ENCODE data around the gene ST8SIA2. TPM values are rescaled to one million over a fixed set of nuclear protein-coding genes. Genes with fewer than 3 reads are reported as not detected.

The ST8SIA2 gene
- total RNA-seq, 1 experiment from 2014 or later = 0.43 TPM

DNA sequence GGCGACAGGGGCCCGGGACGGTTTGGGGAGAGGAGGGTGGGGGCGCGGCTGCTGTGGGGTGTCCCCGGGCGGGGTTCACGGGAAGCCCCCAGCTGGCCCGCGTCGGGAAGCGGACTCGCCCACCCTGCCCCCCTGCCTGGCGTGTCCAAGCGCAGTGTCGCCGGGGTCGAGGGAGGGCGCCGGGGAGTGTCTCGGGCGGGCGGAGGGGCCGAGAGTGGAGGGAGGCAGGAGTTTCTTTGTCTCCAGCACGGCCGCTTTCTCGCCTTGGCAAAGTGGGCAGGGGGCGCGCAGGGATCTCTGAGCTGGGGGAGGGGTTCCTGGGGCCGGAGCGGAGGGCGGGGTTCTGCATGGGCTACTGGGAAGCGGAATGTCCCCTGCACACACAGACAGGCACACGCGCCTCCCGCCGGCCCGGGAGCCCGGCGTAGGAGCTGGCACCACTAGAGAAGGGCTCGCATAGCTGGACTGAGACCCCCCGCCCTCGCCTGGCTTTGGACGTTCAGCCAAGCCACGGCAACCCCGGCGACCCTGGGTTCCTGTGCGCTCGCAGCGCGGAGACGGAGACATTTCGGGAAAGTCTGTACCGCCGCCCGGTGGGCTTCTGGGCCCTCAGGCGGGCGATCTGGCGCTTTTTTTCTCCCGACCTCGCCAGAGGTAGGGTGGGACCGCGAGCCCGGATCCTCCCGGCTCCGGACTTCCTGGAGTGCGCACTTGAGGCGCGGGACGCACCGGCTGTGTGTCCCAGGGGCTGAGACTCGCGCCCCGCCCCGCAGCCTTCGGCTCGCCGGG is 822 bp downstream of the ST8SIA2 start:
- no TSS peak for BruUV-seq (replicated peaks)
- CTCF ChIA-PET = no interaction called here
- H3K4me1 ChIP-seq (ENCODE audit: insufficient read depth, low read length, poor library complexity, severe bottlenecking) = no peaks in the 10 kb centered on the region
- POLR2A ChIA-PET (ENCODE audit: low non-redundant PET) = no interaction called here
- H3K4me3 ChIP-seq (ENCODE audit: low read depth, low read length, poor library complexity, severe bottlenecking) = peak overlapping the region; percentile 37
- intact Hi-C loops (cut with micrococcal nuclease; ENCODE audit: unreplicated experiment) = loop anchor here (5.0 kb wide), 1 partner anchor 323 kb away; no protein-coding TSS in a partner anchor
- no peak for DNase-seq (ENCODE audit: low spot score)
- peak; percentile 48 for TF ChIP-seq EZH2 (IDR thresholded peaks at IDR 0.05; ENCODE audit: borderline replicate concordance, low read depth, low read length, poor library complexity, severe bottlenecking)
- no peak for TF ChIP-seq CTCF (conservative IDR thresholded peaks at IDR 0.05; ENCODE audit: low read depth, low read length)
- H3K9me3 ChIP-seq (ENCODE audit: low read depth, low read length, poor library complexity, severe bottlenecking) = no peaks in the 10 kb centered on the region
- H3K27me3 ChIP-seq (replicated peaks; ENCODE audit: insufficient read depth, low read depth, low read length, poor library complexity) = peaks cover 83% of the 10 kb centered on the region
- H3K36me3 ChIP-seq (ENCODE audit: insufficient read depth, low read length, poor library complexity, severe bottlenecking) = no peaks in the 10 kb centered on the region
- H3K27ac ChIP-seq (ENCODE audit: low read depth, low read length, poor library complexity, severe bottlenecking) = no peak overlapping the region

DNA sequence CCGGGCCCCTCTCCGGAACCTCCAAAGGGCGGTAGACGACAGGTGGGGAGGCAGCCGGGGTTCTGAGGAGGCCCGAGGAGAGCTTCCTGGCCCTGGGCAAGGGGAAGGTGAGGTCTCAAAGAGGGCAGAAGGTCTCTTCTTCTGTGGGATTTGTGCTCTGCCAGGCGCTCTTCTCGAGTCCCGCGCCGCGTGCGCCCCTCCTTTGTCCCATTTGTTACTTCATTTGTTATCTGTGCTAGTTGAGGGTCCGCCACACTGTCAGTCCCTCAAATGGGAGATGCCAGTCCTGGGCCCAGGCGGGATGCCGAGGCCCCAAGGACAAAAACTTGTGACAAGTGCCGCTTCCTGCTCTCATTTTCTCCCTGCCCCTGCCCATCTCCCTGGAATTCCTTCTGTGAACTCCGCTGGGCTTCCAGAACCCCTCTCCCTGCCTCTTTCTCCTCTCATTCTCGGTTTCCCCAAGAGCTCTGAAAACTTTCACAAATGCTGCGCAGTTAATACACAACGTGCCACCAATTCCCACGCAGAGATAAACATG is 1.5 kb downstream of the ST8SIA2 start:
- H3K4me3 ChIP-seq (ENCODE audit: low read depth, low read length, poor library complexity, severe bottlenecking) = no peak overlapping the region
- ChIA-PET CTCF (no interaction called here), POLR2A (ENCODE audit: low non-redundant PET) (no interaction called here)
- no peak for DNase-seq (ENCODE audit: low spot score)
- intact Hi-C loops (cut with micrococcal nuclease; ENCODE audit: unreplicated experiment) = no loop called here
- peak; percentile 4 for TF ChIP-seq EZH2 (IDR thresholded peaks at IDR 0.05; ENCODE audit: borderline replicate concordance, low read depth, low read length, poor library complexity, severe bottlenecking)
- TF ChIP-seq CTCF (conservative IDR thresholded peaks at IDR 0.05; ENCODE audit: low read depth, low read length) = no peak
- BruUV-seq (replicated peaks) = no TSS peak
- H3K36me3 ChIP-seq (ENCODE audit: insufficient read depth, low read length, poor library complexity, severe bottlenecking) = no peaks in the 10 kb centered on the region
- H3K9me3 ChIP-seq (ENCODE audit: low read depth, low read length, poor library complexity, severe bottlenecking) = no peaks in the 10 kb centered on the region
- H3K27me3 ChIP-seq (replicated peaks; ENCODE audit: insufficient read depth, low read depth, low read length, poor library complexity) = peaks cover 76% of the 10 kb centered on the region
- H3K27ac ChIP-seq (ENCODE audit: low read depth, low read length, poor library complexity, severe bottlenecking) = no peak overlapping the region
- H3K4me1 ChIP-seq (ENCODE audit: insufficient read depth, low read length, poor library complexity, severe bottlenecking) = no peaks in the 10 kb centered on the region

DNA sequence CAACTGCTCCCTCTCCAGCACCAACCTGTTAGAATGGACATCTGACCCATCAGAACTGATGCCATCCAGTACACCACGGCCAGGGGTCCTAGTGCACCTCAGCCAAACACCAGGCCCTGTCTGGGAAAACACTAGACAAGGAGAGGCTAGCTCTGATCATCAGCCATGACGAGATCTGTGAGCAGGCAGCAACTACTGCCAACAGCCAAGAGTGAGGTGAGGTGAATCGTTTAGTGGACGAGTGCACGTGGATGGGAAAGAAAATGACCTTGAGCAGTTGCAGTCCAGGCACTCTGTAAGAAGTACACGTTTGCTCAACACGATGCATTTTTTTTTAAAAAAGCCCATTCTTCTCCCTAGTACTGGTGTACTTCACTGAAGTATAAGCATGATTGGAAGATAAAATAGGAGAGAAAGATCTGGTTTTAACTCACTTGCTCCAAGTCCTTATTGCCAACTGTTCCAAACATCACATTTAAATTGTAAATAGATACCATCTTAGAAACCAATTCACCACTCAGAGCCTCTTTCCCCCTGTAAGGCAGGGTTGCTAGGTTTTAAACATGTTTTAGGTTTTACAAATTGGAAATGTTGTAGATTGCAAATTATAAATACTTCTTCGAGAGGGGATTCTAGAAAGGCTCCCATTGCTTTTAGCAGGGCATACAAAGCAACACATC is 5.7 kb downstream of the ST8SIA2 start:
- H3K27me3 ChIP-seq (replicated peaks; ENCODE audit: insufficient read depth, low read depth, low read length, poor library complexity) = peaks cover 42% of the 10 kb centered on the region
- no peaks in the 10 kb centered on the region for H3K9me3 ChIP-seq (ENCODE audit: low read depth, low read length, poor library complexity, severe bottlenecking)
- intact Hi-C loops (cut with micrococcal nuclease; ENCODE audit: unreplicated experiment) = no loop called here
- POLR2A ChIA-PET (ENCODE audit: low non-redundant PET) = no interaction called here
- DNase-seq (ENCODE audit: low spot score) = no peak
- no peak overlapping the region for H3K4me3 ChIP-seq (ENCODE audit: low read depth, low read length, poor library complexity, severe bottlenecking)
- no peak overlapping the region for H3K27ac ChIP-seq (ENCODE audit: low read depth, low read length, poor library complexity, severe bottlenecking)
- CTCF ChIA-PET = no interaction called here
- no peak for TF ChIP-seq EZH2 (IDR thresholded peaks at IDR 0.05; ENCODE audit: borderline replicate concordance, low read depth, low read length, poor library complexity, severe bottlenecking)
- TF ChIP-seq CTCF (conservative IDR thresholded peaks at IDR 0.05; ENCODE audit: low read depth, low read length) = no peak
- H3K4me1 ChIP-seq (ENCODE audit: insufficient read depth, low read length, poor library complexity, severe bottlenecking) = no peaks in the 10 kb centered on the region
- H3K36me3 ChIP-seq (ENCODE audit: insufficient read depth, low read length, poor library complexity, severe bottlenecking) = no peaks in the 10 kb centered on the region
- BruUV-seq (replicated peaks) = no TSS peak

Data from A673 (cell line).